Measurements from ENCODE around the gene PLOD2.

Gene PLOD2

DNA sequence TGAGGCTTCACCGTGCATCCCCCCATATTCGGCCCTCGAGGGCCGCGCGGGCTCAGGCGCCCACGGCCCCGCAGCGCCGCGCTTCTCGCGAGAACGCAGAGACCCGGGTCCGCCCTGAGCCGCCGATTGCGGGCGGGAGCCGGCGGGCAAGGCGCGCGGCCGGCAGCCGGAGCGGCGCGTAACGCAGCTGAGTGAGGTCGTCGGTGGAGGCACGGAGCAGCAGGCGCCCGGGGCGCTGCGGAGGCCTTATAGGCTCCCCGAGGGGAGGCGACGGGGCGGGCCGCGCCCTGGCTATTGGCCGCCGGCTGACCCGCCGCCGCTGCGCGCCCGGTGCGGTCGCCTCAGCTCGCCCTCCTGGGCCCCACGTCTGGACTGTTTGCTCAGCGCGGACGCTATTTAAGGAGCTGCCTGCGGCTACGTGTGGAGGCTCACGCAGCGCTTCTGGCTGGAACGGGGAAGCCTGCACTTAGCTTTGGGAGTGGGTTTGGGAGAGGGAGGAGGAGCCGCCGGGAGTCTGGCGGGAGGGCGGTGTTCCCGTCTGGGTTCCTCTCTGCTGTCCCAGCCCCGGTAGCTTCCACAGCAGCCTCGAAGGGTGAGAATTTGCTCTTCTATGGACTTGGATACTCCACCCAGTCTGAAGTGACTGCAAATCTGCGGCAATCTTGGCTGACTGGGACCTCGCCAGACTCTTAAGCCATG, at the start of gene PLOD2:
Gene PLOD2 (minus strand): TSS at position 221 of the 699 bp plus-strand sequence. CDS start 195 bp downstream, at position 26.
- H3K4me1 Mint-ChIP-seq (ENCODE audit: low read depth) = peaks cover 7% of the 10 kb centered on the region
- no peaks in the 10 kb centered on the region for H3K9me3 Mint-ChIP-seq
- H3K36me3 Mint-ChIP-seq (ENCODE audit: low read depth) = no peaks in the 10 kb centered on the region
- no peak within 1 kb of the TSS for H3K27ac Mint-ChIP-seq
- peaks cover 50% of the 10 kb centered on the region for H3K27me3 Mint-ChIP-seq
- peak within 1 kb of the TSS; percentile 81 for H3K4me3 Mint-ChIP-seq
- intact Hi-C loops (cut with micrococcal nuclease) = no loop called here

DNA sequence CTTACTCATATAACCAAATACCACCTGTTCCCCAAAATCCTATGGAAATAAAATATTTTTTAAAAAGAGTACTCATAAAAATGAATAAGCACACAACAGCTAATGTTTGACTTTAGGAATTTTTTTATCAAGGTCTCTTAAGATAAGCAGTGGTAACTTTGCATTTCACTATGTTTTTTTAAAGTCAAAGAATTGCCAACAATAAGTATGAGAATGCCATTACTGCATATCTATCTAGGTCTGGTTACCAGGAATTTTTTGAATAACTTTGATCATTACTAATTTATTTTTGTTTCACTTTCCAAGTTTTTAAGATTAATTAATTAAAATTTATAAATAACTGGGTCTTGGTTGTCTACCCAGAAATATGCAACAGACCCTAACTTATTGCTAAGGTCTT, 48.4 kb upstream of the PLOD2 start:
- no peaks in the 10 kb centered on the region for H3K27me3 Mint-ChIP-seq
- no peaks in the 10 kb centered on the region for H3K4me1 Mint-ChIP-seq (ENCODE audit: low read depth)
- H3K9me3 Mint-ChIP-seq = no peaks in the 10 kb centered on the region
- no peaks in the 10 kb centered on the region for H3K36me3 Mint-ChIP-seq (ENCODE audit: low read depth)
- intact Hi-C loops (cut with micrococcal nuclease) = no loop called here
- H3K4me3 Mint-ChIP-seq = no peak overlapping the region
- no peak overlapping the region for H3K27ac Mint-ChIP-seq

DNA sequence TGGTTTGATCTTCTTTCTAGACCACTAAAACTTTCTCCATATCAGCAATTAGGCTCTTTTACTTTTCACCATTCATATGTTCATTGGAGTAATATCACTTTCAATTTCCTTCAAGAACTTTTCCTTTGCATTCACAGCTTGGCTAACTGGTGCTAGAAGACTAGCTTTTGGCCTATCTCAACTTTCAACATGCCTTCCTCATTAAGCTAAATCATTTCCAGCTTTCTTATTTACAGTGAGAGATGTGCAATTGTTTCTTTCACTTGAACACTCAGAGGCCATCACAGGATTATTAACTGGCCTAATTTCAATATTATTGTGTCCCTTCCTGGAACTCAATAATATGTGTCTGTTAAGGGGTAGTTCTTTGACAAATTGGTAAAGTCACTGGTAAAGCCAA, 42.8 kb upstream of the PLOD2 start:
- Mint-ChIP-seq H3K36me3 (ENCODE audit: low read depth) (no peaks in the 10 kb centered on the region), H3K27ac (no peak overlapping the region), H3K9me3 (no peaks in the 10 kb centered on the region), H3K4me1 (ENCODE audit: low read depth) (no peaks in the 10 kb centered on the region), H3K4me3 (no peak overlapping the region), H3K27me3 (no peaks in the 10 kb centered on the region)
- intact Hi-C loops (cut with micrococcal nuclease) = no loop called here

DNA sequence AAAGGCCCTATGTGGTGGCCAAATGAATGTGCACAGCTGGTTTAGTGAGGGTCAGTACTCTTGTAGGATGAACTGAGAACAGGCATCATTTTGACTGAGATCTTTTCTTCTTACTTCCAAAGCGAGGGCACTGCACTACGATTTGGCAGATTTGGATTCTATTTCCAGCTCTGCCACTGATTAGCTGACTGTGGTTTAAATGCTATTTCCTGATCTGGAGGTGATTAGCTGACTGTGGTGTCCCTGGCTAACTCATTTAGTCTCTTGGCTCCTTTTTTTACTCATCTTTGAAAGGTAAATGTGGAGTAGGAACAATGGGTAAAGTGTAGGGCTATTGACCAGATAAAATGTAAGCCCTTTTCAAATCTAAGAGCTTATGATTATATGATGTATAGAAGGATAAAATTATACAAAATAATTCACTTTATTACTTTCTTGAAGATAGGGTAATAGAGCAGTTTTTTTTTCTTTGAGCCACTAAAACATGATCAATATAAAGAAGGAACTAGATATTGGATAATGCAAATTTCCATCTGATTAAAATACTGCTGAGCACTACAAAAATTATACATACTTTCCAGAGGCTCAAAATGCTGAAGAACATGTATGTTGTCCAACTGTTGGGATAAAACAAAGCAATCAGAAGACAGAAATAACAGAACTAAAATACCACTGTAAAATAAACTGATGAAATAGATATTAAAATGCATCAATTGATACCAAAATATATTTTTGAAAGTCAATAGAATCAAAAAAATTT, 39.7 kb upstream of the PLOD2 start:
- Mint-ChIP-seq H3K9me3 (no peaks in the 10 kb centered on the region), H3K36me3 (ENCODE audit: low read depth) (no peaks in the 10 kb centered on the region), H3K4me1 (ENCODE audit: low read depth) (no peaks in the 10 kb centered on the region), H3K27ac (no peak overlapping the region), H3K4me3 (no peak overlapping the region), H3K27me3 (no peaks in the 10 kb centered on the region)
- intact Hi-C loops (cut with micrococcal nuclease) = no loop called here

DNA sequence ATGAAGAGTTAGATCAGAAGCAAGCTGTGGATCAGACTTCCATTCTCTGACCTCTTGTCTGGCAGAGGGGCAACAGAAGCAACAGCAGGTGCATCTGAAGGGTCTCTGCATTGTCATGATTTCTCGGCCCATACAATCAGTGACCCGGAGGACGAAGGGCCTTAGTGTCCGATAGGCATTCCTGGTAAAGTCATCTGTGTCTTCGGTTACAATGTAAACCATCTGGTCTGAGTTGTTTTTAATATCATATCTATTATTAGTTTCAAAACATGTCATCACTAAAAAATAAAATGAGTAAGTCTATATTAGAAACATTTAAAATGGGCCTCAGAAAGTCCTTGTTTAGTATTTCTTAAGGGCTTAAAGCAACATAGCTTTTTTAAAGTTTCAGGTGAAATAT, 38.8 kb upstream of the PLOD2 start:
- no peak overlapping the region for H3K27ac Mint-ChIP-seq
- no peaks in the 10 kb centered on the region for H3K27me3 Mint-ChIP-seq
- no peak overlapping the region for H3K4me3 Mint-ChIP-seq
- no peaks in the 10 kb centered on the region for H3K4me1 Mint-ChIP-seq (ENCODE audit: low read depth)
- intact Hi-C loops (cut with micrococcal nuclease) = no loop called here
- no peaks in the 10 kb centered on the region for H3K36me3 Mint-ChIP-seq (ENCODE audit: low read depth)
- no peaks in the 10 kb centered on the region for H3K9me3 Mint-ChIP-seq

DNA sequence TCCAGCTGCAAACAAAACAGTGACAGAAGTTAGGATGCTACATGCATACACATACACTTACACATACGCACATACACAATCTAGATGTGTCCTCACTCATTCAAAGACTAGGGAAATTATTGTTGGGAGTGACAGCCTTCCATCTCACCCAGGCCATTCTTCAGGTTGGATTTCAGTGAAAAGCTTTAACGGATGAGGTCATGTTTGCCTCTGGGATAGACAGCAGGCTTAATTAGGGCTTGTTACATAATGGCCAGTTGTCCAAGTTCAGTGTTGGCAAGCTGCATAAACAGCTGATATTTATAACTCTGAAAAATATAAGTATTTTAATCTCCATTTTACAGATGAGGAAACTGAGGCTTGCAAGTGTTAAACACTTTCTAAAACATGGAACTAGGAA, 35.8 kb upstream of the PLOD2 start:
- intact Hi-C loops (cut with micrococcal nuclease) = no loop called here
- no peaks in the 10 kb centered on the region for H3K36me3 Mint-ChIP-seq (ENCODE audit: low read depth)

DNA sequence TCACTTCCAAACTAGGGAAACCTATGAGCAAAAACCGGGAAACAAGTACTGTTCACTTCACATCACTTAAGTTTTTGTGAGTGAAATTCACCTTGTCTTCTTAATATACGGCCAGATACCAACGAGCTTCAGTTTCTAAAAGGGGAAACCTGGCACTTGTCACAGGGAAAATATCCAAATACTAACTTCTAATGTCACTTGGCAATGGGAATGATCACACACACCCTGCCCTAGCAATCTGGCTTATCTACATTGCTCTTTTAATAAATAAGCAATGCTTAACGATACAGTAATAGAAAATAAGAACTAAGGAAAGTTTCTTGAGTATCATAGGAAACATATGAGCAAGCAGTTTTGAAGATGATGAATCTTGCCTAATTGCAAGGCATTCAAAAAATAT, 34.6 kb upstream of the PLOD2 start:
- Mint-ChIP-seq H3K27ac (no peak overlapping the region), H3K36me3 (ENCODE audit: low read depth) (no peaks in the 10 kb centered on the region)

More for the DNA sequence above, 35.8 kb upstream of the PLOD2 start:
- no peak overlapping the region for H3K27ac Mint-ChIP-seq
- no peaks in the 10 kb centered on the region for H3K27me3 Mint-ChIP-seq
- H3K4me3 Mint-ChIP-seq = no peak overlapping the region
- no peaks in the 10 kb centered on the region for H3K4me1 Mint-ChIP-seq (ENCODE audit: low read depth)
- H3K9me3 Mint-ChIP-seq = no peaks in the 10 kb centered on the region

DNA sequence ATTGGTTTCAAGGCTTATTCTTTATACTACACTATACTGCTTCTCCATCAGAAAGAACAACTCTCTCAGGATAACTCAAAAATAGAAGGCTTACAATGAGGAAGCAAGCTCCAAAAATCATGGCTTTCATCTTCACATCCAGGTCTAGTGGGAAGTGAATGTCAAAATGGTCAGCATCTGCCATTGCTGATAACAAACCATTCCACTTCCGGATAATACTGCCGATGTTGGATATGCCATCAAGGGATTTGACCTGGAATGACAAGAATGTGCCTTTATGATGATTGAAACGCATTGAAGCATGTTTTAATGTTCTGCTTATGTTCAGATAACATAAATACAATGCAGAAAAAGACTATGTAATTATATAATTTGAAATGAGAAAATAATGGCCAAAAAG, 34.0 kb upstream of the PLOD2 start:
- H3K27ac Mint-ChIP-seq = no peak overlapping the region
- no peaks in the 10 kb centered on the region for H3K9me3 Mint-ChIP-seq
- no peak overlapping the region for H3K4me3 Mint-ChIP-seq
- intact Hi-C loops (cut with micrococcal nuclease) = no loop called here
- H3K27me3 Mint-ChIP-seq = no peaks in the 10 kb centered on the region
- H3K36me3 Mint-ChIP-seq (ENCODE audit: low read depth) = no peaks in the 10 kb centered on the region
- no peaks in the 10 kb centered on the region for H3K4me1 Mint-ChIP-seq (ENCODE audit: low read depth)

More for the DNA sequence above, 34.6 kb upstream of the PLOD2 start:
- Mint-ChIP-seq H3K27me3 (no peaks in the 10 kb centered on the region), H3K9me3 (no peaks in the 10 kb centered on the region), H3K4me1 (ENCODE audit: low read depth) (no peaks in the 10 kb centered on the region), H3K4me3 (no peak overlapping the region)
- intact Hi-C loops (cut with micrococcal nuclease) = no loop called here

DNA sequence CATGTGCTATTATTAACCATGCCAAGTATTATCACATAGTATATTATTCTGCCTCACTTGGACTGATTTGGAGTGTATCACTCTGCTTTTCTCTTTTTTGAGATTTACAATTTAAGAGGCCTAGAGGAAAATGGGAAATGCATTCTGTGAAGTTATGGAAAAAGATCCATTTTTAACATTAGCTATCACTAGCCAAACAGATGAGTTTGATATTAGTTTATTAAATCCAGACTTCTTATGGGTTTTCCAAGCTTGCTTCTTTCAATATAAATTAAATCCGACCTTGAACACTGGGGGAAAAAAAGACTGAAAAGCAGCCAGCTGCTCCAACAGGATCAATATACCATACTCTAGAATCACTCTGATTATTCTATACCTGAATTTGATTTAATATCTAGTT, 30.1 kb upstream of the PLOD2 start:
- intact Hi-C loops (cut with micrococcal nuclease) = no loop called here
- Mint-ChIP-seq H3K9me3 (no peaks in the 10 kb centered on the region), H3K27me3 (no peaks in the 10 kb centered on the region), H3K4me3 (no peak overlapping the region), H3K36me3 (ENCODE audit: low read depth) (no peaks in the 10 kb centered on the region), H3K4me1 (ENCODE audit: low read depth) (peaks cover 5% of the 10 kb centered on the region), H3K27ac (no peak overlapping the region)

DNA sequence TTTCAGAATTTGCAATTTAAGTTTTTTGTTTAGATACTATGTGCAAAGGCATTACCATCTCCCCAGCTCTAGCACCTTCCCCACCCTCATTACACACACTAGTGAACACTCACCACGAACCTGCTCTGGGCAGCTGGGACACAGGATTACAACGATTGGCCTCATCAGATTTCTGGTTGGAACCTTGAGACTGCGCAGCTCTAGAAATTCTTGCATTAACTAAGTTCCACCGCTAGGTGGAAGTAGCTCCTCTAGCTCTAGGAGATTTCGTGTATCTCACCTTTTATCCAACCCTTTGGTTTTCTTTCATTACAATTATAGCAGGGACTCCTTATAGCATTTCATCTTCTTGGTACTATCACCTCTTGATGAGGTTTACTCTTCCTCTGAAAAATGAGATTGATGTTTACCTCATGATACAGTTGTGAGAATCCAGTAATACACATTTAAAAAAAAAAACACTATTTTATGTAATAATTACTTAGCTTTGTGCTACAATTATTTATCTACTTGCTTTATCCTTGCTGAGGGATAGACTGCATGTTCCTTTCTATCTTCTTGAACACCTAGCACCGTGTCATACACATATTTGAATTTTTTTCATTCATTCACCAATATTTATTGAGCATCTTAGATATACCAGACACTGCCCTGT, 28.7 kb upstream of the PLOD2 start:
- no peaks in the 10 kb centered on the region for H3K36me3 Mint-ChIP-seq (ENCODE audit: low read depth)
- no peaks in the 10 kb centered on the region for H3K27me3 Mint-ChIP-seq
- no peak overlapping the region for H3K27ac Mint-ChIP-seq
- intact Hi-C loops (cut with micrococcal nuclease) = loop anchor here (1.0 to 2.0 kb wide), 2 partner anchors 123 to 388 kb away; no protein-coding TSS in a partner anchor
- no peaks in the 10 kb centered on the region for H3K9me3 Mint-ChIP-seq
- H3K4me1 Mint-ChIP-seq (ENCODE audit: low read depth) = peaks cover 5% of the 10 kb centered on the region
- no peak overlapping the region for H3K4me3 Mint-ChIP-seq

DNA sequence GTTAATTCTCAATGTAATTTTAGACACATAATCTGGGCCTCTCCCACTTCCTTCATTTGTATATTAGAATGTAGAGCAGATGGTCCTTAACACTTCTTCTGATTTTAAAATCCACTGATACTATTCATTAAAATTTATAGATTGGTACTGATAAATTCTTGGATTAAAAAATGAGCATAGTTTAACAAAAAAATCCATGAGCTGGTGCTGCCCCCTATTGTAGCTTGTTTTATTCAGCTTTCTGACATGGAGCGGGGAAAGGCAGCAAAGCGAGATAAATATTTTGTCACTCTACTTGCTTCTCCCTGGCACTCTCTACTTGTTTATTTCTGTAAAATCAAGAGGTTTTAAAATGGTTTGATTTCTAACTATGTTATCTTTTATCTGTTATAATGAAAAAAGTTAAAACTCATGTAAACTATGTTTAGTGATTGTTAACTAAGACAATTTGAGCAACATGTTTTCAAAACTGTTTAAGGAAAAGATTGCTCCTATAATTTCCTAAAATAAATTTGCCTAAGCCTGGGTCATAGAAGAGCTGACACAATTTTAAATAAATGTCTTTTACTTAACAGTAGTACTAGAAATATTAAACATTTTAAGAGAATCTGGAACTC, 26.5 kb upstream of the PLOD2 start:
- H3K4me1 Mint-ChIP-seq (ENCODE audit: low read depth) = peaks cover 5% of the 10 kb centered on the region
- no peak overlapping the region for H3K27ac Mint-ChIP-seq
- no peaks in the 10 kb centered on the region for H3K9me3 Mint-ChIP-seq
- intact Hi-C loops (cut with micrococcal nuclease) = no loop called here
- H3K36me3 Mint-ChIP-seq (ENCODE audit: low read depth) = no peaks in the 10 kb centered on the region
- no peaks in the 10 kb centered on the region for H3K27me3 Mint-ChIP-seq
- no peak overlapping the region for H3K4me3 Mint-ChIP-seq

DNA sequence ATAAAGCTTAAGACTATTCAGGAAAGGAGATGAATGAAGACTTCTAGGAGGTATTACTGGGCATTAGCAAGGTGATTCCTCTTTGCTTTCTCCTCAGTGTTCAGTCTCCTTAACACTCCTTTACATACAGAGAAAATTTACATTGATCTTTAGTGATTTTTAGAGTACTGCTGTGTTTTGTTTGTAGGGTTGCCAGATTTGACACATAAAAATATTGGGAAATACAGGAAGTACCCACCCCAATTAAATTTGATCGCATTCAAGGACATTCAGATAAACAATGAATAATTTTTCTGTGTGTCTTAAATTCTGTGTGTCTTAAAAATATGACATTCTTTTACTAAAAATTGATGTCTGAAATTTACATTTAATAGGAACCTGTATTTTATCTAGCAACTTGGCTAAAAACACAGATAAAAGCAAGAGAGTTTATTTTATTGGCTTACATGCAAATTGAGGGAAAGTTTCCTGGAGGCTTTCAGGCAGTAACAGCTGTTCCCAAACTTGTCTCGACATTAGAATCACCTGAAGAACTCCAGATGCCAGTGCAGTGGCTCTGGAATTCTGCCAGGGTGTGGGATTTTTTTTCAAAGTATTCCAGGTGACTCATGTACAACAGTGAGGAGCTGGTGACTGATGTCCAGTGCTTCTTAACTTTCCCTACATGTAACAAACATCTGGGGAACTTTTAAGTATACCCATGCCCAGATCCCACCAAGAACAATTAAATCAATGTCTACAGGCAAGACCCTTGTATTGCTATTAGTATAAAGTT, 23.4 kb upstream of the PLOD2 start:
- H3K27me3 Mint-ChIP-seq = peaks cover 2% of the 10 kb centered on the region
- no peaks in the 10 kb centered on the region for H3K36me3 Mint-ChIP-seq (ENCODE audit: low read depth)
- H3K27ac Mint-ChIP-seq = no peak overlapping the region
- intact Hi-C loops (cut with micrococcal nuclease) = no loop called here
- H3K9me3 Mint-ChIP-seq = no peaks in the 10 kb centered on the region
- H3K4me1 Mint-ChIP-seq (ENCODE audit: low read depth) = peaks cover 2% of the 10 kb centered on the region
- H3K4me3 Mint-ChIP-seq = no peak overlapping the region

DNA sequence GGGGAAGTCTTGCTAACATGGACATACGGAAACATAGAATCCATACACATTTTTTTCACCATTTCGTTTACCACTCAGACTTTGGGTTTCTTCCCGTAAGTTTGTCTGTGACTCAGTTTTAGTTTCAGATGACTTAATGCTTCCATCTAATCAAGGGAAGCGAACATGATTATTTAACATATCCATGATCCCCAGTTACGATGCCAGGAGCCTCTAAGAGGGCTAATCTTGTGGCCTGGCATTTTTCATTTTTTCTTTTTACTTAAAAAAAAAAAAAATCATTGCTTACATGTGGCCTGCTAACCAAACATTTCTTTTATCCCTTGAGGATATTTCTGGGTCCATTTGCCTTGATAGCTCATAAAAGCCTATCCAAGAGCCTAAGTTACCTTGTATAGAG, 20.2 kb upstream of the PLOD2 start:
- Mint-ChIP-seq H3K36me3 (ENCODE audit: low read depth) (no peaks in the 10 kb centered on the region), H3K9me3 (no peaks in the 10 kb centered on the region), H3K4me3 (no peak overlapping the region), H3K4me1 (ENCODE audit: low read depth) (no peaks in the 10 kb centered on the region), H3K27me3 (peaks cover 2% of the 10 kb centered on the region), H3K27ac (no peak overlapping the region)
- intact Hi-C loops (cut with micrococcal nuclease) = no loop called here
